ENCODE measurements around the gene DNAJC25.
A peak's percentile ranks its signal among the peaks of the same experiment; 100 is the strongest.

DNAJC25 gene

DNA sequence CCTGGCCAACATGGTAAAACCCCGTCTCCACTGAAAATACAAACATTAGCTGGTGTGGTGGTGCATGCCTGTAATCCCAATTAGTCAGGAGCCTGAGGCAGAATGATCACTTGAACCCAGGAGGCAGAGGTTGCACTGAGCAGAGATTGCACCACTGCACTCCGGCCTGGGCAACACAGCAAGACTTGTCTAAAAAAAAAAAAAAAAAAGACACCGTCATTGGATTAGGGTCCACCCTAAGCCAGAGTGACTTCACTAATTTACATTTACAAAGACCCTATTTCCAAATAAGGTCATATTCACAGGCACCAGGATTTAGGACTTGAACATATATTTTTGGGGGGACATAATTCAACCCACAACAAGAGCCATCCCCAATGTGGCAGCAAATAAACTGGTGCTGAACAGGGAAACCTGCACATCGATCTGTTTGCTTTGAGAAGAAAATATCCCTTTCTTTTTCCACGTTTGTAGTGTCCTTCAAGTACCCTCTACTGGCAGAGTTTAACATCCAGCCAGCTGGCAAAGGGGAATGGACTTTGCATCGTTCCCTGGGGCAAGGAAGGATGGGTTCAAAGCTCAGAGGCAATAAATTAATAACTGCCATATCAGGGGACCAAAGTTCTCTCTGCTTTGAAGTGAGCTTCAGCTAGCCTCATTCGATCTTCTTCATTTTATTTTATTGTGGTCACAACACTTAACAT, 3.7 kb upstream of the DNAJC25 start:
- DNase-seq (ENCODE audit: low read depth): no peak

DNA sequence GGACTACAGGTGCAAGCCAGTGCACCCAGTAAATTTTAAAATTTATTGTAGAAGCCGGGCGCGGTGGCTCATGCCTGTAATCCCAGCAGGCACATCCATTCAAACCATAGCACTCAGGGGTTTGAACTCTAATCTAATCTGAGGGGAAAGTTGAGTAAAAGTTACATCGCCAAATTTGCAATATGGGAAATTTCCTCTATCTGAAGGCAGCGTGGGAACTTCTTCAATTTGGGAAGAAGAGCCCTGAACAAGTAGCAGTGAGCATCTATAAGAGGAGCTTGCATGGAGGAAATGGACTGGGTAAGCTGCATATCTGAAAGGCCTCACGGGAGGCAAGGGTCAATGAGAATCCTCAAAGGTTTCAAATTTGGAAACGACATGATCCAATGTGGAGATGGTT, 2.7 kb upstream of the DNAJC25 start:
- DNase-seq (ENCODE audit: low read depth): no peak

DNA sequence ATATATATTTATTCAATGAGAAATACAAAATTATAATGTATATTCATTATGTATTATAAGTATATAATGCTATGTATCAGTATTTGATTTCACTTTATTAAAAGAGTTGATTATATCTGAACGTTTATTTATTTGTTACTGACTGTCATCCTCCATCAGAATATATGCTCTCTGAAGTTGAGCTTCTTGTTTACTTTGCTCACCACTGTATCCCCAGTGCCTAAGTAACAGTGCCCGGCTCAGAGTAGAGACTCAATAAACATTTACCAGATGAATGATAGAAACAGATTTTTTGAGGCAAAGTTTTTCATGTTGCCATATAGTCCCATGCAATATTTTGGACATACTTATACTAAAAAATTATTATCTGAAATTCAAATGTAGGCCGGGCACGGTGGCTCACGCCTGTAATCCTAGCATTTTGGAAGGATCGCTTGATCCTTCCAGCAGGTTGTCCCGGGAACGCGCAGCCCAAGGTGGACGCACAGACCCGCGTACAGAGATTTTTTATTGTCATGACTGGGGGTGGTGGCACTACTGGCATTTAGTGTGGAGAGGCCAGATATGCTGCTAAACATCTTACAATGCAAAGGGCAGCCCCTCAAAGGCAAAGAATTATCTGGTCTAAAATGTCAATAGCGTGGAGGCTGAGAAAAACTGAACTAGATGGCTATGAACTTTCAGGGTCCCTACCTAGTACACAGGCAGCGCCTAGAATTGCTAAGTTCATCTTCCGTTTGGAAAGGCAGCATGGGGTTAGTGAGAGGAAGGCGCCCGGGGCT, 761 bp upstream of the DNAJC25 start:
- DNase-seq (ENCODE audit: low read depth): no peak

DNA sequence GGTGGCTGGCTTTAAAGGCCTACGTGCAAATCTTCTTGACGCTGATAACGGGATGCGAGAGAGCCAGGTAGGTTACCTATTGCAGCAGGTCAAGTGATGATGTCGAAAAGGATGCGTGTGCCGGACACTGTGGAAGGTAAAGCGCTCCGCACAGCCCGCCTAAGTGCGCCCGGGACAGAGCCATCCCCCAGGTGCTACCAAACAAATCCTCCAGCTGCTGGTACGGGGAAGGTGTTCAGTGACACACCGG, 245 bp upstream of the DNAJC25 start:
- DNase-seq (ENCODE audit: low read depth): no peak

DNA sequence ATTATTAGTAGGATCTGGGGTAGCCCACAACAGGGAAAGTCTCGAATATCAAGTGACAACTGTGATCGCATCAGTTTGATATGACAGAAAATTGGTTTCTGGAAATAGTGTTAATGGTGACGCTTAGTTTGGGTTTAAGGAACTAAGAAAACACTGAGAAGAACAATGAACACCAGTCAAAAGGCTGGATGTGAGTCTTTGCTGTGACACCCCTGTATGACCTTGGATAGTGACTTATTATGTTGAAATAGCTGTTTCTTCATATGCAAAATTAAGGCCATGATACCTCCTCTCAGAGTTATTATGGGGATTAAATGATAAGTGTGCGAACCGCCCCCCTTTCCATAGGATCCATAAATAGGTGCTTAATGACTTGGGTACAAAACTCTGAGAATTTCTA, 926 bp downstream of the DNAJC25 start:
- peak; percentile 27 for DNase-seq (ENCODE audit: low read depth)

DNA sequence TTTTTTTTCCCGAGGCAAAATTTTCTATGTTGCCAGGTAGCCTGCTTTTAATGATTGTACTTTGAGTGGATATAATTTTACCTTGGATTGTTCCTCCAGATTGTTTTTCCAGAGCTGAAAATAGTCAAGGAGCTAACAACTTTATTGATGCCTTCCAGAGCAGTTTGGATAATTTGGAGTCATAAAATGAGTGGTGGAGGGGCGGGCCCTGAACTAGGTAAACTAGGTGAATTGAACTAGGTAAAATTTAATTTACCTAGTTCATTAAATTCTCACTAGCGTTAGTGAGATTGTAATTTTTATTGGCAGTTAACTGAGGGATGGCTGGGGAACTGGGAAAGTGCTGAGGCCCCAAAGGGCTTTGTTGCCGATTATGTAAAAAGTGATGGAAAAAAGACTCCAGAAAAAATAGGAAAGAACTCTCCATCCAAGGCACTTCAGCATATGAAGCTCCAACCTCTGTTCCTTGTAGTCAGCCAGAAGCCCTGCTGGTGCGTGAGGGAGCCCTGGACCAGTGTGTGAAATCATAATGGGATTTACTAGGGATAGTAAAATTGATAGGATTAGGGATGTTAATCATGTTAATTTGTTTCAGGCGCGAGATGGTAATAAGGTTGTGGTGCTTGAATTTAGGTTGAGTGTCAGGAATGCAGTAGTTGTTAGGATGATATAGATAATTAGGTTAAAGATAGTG, 1.7 kb downstream of the DNAJC25 start:
- no peak for DNase-seq (ENCODE audit: low read depth)

DNA sequence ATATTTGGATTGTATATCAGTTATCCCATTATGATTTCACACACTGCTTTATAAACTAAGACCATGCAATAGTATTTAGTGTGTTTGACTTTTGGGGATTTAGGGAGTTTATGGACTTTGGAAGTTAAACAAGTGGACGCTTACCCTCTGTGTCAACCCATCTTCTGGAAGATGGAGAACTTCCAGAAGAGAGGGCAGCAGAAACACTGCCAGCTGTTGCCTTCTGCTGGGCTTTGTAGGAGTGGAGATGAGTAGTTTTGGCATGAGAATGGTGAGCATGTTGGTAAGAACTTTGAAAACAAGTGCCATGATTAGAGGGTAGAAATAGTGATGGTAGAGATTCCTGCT, 2.2 kb downstream of the DNAJC25 start:
- no peak for DNase-seq (ENCODE audit: low read depth)

DNA sequence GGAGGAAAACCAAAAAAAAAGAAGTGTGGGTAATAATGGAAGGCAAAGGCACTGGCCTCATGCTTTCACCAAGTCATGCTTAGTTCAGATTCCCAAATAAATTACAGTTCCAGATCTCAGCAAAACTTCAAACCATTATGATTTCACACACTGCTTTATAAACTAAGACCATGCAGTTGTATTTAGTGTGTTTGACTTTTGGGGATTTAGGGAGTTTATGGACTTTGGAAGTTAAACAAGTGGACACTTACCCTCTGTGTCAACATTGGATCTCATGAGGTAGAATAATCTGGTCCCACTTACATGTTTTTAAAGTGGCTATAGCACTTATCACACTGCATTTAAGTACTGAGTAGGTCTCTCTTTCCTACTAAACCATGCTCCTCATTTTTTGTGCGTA, 3.7 kb downstream of the DNAJC25 start:
- DNase-seq (ENCODE audit: low read depth): no peak

DNA sequence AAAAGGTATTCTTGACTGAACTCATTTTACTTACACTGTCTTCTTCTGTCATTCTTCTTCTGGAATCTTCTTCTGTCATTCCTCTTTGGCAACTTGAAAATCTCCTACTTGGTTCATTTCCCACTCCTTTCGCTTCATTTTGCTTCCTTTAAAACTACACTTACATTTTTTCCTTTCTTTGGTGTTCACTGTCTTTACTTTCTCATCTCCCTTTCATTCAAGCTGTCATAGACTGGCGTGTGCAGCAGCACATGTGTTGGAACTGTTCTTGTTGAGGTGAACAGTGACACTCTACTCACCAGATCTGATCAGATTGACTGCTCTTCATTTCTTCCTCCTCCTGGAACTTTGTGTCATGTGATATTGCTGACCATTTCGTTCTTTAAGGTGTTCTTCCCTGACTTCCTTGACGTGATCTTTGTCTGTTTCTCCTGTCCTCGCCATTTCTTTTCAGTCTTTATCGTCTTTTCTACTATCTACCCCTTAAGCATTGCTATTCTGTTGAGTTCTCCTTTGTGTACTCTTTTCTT, 6.4 kb downstream of the DNAJC25 start:
- no peak for DNase-seq (ENCODE audit: low read depth)

DNA sequence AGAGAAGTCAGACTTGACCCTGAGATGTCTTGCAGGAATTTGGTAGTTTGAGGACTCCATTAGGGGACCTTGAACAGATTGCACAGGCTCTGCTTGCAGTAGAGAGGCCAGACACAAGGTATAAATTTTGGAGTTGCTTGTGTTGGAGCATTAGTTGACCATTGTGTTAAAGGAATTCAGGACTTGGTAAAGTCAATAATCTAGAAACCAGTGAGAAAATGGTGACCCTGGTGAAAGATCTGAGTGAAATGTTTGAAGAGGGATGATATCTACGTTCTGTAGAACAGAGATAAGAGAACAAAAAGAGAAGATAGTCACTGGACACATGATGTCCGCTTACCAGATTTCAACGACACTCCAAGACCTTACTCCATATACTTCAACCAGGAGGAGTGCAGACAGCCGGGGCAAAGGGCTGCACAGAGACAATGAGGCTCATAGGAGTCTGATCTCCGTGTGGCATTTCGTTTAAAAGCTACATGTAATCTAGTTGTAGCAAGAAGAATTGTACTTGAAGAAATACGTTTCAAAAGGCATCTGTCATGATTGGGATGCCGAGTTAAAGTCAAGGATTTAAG, 13.2 kb downstream of the DNAJC25 start:
- no peak for DNase-seq (ENCODE audit: low read depth)

DNA sequence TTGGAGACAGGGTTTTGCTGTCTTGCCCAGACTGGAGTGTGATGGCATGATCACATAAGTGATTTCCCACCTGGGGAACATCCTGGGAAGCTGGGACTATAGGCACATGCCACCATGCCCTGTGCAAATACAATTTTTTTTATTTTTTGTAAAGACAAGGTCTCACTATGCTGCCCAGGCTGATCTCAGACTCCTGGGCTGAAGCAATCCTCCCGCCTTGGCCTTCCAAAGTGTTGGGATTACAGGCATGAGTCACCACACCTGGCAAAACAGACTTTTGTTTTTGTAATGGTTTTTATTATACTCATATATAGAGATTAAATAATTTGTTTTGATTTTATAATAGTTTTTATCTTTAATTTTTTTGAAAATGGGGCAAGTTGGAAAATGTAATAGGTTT, 14.7 kb downstream of the DNAJC25 start:
- peak; percentile 20 for DNase-seq (ENCODE audit: low read depth)

DNA sequence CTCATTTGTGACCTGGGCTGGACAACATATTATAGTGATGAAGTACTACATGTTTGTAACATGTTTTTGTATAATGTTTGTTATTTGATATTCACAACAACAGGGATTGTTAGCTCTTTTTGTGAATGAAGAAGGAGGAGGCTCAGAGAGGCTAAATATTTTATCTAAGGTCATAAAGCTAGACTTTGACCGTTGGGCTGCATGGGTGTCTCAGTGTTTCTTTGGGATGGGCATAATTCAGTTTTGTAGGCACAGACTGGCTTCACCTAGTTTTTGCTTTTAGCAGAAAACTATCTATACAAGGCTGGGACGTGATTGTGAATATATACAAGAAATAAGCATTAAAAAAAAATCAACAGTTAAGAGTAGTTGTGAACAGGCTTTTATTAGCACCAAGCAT, 15.3 kb downstream of the DNAJC25 start:
- no peak for DNase-seq (ENCODE audit: low read depth)

DNA sequence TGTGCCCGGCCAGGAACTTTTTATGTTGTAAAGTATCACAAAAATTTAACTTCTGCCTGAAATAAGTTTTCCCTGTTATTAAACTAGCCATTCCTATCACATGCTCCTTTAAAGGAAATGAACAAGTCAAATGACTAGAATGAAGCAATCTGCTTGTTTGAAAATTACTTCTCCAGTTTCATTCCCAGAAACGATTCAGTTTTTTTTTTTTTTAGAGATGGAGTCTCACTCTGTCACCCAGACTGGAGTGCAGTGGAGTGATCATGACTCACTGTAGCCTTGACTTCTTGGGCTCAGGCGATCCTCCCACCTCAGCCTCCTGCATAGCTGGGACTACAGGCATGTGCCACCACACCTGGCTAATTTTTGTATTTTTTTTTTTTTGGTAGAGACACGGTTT, 16.9 kb downstream of the DNAJC25 start:
- DNase-seq (ENCODE audit: low read depth): no peak

DNA sequence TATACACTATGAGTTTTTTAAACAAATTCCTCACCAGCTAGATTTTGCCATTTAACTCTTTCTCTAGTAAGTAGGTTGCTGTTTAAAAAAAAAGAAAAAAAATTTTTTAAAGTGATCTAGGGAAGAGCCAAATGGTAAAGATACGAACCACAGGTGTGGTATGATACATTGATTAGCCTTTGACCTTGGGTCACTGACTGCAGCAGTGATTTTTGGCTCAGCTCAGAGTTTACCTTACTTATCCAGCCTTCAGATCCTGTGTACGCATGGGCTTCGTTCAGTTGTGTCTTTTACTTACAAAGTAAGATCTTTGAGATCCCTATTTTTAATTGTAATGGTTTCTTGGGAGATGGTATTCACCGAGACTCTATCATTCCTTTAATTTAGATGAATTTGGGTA, 17.9 kb downstream of the DNAJC25 start:
- no peak for DNase-seq (ENCODE audit: low read depth)

DNA sequence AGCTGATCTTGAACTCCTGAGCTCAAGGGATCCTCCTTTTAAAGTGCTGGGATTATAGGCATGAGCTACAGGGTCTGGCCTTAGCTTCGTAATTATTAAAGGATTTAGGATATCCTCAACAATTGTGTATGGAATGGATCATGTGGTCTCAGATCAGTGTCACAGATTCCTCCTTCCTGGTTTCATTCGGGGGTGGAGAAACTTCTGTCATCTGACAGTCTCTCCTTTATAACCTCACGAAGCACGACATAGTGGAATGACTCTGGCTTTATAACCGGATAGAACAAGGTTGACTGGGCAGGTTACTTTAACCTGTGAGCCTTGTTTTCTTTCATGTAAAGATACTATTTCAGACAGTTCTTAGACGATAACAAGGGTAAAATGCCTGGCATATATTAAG, 25.9 kb downstream of the DNAJC25 start:
- DNase-seq (ENCODE audit: low read depth): no peak

DNA sequence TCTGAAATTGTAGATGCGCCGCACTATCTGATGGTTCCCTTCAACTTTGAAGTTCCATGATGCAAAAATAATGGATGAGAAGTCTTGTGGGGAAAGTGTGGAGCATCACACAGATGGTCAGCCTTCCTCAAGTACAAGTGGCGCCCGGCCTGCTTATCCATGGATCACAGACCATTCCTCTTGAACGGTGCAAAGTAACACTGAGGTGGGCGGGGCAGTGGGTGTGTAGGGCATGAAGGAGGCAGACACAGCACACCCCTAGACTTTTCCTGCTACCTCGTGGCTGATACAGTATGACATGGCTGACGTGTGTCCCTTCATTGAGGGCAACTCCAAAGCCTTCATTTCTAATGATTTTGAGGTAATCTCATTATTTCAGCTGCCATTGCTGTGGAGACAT, 27.8 kb downstream of the DNAJC25 start:
- DNase-seq (ENCODE audit: low read depth): no peak

DNA sequence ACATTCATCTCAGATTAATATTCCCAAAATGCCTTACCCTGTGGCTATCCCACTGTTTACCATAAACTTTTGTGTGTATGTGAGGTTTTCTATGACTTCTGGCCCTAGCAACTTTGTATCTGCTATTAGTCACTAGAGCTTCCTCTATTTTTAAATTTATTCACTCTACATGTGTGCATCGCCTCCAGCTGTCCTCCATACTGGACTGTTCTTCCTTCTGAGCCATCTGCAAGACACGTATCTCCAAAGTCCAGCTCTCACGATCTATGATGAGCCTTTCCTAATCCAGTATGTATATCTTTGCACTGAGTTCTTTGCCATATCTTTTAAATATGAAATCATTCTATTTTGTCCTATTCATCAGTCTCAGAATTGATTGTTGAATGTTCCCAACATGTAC, 28.6 kb downstream of the DNAJC25 start:
- DNase-seq (ENCODE audit: low read depth): peak; percentile 10

DNA sequence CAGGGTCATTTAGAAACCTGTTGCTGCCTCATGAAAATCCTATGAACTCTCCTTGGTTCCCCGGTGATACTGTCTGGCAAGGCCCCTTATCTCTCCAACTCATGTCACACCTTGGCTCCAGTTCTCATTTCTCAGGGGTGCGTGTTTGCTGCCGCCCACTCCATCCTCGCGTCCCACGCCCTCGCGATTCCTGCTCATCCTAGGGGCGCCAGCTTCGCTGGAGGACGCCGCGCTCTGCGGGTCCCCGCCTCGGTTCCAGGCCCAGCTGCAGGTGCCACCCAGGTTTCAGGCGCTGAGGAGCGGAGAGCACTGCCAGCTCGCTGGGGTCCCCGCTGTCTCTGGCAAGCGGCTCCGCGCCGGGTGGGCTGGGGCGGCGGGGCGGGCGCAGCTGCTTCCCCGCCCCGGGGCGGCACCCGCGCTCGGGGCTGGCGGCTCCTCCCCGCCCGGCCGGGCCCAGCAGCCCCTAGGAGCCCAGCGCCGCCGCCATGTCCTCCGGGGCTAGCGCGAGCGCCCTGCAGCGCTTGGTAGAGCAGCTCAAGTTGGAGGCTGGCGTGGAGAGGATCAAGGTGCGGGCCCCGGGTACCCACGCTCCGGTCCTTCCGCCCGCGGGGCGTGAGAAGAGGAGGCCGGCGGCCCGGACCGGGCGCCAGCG, 30.1 kb downstream of the DNAJC25 start, which contains the start of gene GNG10:
TSS of gene GNG10 (plus strand) at position 456 of the 652 bp plus-strand sequence. CDS start at position 486, 30 bp downstream.
- DNase-seq (ENCODE audit: low read depth): peak; percentile 72

DNA sequence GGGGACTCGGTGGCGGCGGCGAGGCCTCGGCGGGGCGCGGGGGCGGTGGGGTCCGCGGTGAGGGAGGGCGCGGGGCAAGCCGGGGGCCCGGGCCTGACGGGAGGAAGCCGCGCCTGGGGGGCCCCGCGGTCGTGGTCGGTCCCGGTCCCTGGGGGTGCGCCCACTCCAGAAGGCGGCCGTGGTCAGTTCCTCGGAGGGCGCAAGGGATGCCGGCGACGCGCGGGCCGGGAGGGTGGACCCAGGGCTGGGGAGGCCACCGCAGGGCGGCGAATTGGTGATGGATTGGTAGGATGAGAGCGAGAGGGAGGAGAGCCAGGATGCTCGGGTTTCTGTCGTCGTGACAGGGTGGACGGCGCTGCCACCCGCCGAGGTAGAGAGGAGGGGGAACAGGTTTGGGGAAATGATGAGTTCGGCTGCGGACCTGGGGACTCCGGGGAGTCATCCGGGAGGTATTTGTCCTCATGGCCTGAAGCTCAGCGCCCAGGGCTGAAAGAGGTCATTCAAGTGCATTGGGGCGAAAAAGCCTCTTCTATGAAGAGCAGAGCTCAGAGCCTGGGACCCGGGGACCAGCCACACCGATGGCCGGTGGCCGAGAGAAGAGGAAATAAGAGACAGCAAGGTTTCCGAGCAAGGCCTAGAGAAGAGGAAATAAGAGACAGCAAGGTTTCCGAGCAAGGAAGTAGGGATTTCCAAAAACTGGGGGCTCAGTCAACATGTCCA, 30.8 kb downstream of the DNAJC25 start:
- DNase-seq (ENCODE audit: low read depth): peak; percentile 57

DNA sequence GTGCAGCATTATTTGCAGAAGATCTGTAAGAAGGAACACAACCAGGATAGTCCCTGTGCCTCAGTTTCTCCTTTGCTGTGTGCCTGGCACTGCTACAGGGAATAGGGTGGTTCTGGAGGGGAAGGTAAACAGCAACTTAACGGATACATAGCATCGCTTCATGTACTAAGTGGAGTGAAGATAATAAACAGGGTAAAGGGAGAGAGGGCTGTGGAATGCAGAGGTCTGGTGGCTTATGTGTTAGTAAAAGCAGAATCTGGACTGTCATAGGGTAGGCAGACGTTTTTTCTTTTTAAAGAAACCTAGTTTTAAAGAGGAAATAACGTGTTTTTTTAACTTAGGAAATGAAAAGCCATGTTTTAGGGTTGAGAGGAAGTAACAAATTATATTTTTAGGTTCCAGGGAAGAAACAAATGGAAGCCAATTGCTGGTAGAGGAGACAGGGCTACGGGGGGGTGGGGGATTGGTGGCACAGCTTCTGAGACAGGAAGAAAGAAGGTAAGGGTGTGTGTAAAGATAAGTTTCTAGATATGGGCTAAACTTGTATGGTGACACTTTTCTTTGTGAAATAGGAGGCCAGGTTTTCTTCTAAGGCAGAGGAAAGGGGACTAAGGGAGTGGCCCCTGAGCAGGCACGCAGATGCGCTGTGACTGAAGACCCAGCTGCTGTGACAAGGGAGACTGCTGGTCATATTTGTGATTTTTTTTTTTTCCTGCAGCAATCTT, 31.6 kb downstream of the DNAJC25 start:
- peak; percentile 12 for DNase-seq (ENCODE audit: low read depth)

DNA sequence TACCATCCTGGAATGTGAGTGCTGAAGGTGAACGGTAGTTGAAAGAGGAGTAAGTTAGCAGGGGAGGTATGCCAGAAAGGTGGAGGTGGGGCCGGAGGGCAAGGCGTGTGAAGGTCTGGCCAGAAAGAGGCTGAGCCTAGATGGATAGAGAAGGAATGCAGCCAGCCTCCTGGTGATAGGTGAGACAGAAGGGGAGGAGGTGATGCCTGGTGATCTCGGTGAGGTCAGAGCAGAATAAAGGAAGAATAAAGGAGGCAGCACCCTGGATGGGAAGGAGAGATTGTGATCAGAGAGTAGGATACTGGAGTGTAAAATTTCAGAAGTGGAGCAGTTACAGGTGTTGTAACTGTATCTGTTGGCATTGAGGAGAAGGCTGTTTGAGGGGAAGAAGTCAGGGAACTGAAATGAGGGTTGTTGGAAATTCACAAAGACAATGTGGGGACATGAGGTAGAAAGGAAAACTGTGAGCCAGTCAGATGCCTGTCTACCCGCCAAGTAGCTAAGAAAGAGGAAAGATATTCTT, 32.2 kb downstream of the DNAJC25 start:
- DNase-seq (ENCODE audit: low read depth): no peak

Measured in ELR (cell line).